ENCODE data around the gene USP32. TPM values are rescaled to one million over a fixed set of nuclear protein-coding genes. Genes with fewer than 3 reads are reported as not detected.
"Not testable (repeated sequence)": the region's sequence is repeated elsewhere in the genome, so short reads cannot be mapped to it uniquely, and the experiment has no call there.

Gene USP32
- total RNA-seq, 2 experiments from 2014 or later, result 36.7 to 44.0 TPM

DNA sequence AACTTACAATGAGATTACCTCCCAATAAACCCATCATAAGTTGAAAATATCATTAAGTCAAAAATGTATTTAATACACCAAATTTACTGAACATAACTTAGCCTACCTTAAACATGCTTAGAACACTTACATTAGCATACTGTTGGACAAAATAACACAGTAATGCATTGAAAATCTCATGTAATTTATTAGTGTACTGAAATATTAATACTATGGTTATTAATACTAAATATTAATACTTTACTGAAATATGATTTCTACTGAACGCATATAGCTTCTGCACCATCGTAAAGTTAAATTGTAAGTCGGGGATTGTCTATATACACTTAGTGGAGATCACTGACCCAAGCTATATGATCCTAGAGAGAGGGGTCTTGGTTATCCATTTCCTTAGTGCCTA, 4.3 kb downstream of the USP32 start:
- DNase-seq (no peak), ATAC-seq (no peak)
- no peaks in the 10 kb centered on the region for H3K27me3 Mint-ChIP-seq (ENCODE audit: low read depth)
- no peak overlapping the region for H3K27ac Mint-ChIP-seq
- ChIA-PET CTCF (no interaction called here), POLR2A (no interaction called here)
- H3K9me3 Mint-ChIP-seq (ENCODE audit: insufficient read depth), result no peaks in the 10 kb centered on the region
- peaks cover 39% of the 10 kb centered on the region for H3K4me1 Mint-ChIP-seq (ENCODE audit: low read depth)
- H3K36me3 Mint-ChIP-seq (ENCODE audit: low read depth), result peaks cover 10% of the 10 kb centered on the region
- H3K4me3 Mint-ChIP-seq, result no peak overlapping the region

DNA sequence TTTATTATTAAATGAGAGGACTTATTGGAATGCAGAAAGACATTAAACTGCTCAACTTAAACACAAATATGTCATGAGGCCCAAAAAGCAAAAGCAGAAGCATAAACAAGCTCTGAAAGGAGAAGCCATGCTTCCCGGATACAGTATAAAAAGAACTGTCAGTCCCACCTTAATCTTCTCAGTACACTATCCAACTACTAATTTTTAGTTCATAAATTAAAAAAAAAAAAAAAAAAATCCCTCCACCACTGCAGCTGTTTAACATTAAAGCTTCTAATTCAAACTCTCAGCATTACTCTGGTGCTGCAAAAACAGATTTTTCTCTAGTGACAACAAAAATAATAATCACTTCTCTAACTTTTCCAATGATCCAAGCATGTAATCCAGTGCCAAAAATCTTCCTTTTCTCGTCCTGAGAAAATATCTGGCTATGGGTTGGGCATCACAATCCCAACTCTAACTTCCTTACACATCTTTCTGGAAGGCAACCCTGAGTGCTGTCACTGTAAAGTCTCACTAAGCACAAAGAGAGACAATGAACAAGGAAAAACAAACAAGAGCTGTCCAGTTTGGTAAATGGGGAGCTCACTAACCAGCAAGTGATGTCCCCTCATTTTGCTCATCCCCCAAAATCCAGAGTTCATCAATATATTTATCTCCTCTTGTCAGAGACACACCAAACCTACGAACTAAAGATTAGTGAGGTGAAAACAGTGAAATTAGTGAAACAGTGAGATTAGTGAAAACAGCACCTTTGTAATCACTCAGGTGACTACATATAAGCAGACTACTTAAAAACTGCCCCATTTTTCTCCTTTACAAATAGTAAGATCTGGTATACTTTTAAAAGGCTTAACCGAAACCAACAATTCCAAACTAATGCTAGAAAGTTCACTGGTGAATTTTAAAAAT, 5.5 kb downstream of the USP32 start:
- H3K9me3 Mint-ChIP-seq (ENCODE audit: insufficient read depth), result no peaks in the 10 kb centered on the region
- no peak overlapping the region for H3K4me3 Mint-ChIP-seq
- ChIA-PET POLR2A (no interaction called here), CTCF (interaction anchor here (0.8 kb wide), 1 partner anchor 163 kb away, joined by 3 read pairs; no protein-coding TSS in a partner anchor)
- no peak for ATAC-seq
- H3K27me3 Mint-ChIP-seq (ENCODE audit: low read depth), result no peaks in the 10 kb centered on the region
- no peak overlapping the region for H3K27ac Mint-ChIP-seq
- H3K4me1 Mint-ChIP-seq (ENCODE audit: low read depth), result peaks cover 38% of the 10 kb centered on the region
- DNase-seq, result no peak
- H3K36me3 Mint-ChIP-seq (ENCODE audit: low read depth), result peaks cover 8% of the 10 kb centered on the region

DNA sequence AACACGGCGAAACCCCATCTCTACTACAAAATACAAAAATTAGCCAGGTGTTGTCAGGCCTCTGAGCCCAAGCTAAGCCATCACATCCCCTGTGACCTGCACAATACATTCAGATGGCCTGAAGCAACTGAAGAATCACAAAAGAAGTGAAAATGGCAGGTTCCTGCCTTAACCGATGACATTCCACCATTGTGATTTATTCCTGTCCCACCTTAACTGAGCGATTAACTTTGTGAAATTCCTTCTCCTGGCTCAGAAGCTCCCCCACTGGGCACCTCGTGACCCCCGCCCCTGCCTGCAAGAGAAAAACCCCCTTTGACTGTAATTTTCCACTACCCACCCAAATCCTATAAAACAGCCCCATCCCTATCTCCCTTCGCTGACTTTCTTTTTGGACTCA, 7.0 kb downstream of the USP32 start:
- H3K27ac Mint-ChIP-seq; H3K4me3 Mint-ChIP-seq; H3K9me3 Mint-ChIP-seq (ENCODE audit: insufficient read depth); POLR2A ChIA-PET; H3K27me3 Mint-ChIP-seq (ENCODE audit: low read depth); H3K36me3 Mint-ChIP-seq (ENCODE audit: low read depth); ATAC-seq; CTCF ChIA-PET; DNase-seq: not testable (repeated sequence)
- H3K4me1 Mint-ChIP-seq (ENCODE audit: low read depth), result peaks cover 26% of the 10 kb centered on the region

GRCh38 chr17:60383379-60383778, 8.6 kb downstream of the USP32 start:
- ATAC-seq, result no peak
- POLR2A ChIA-PET, result no interaction called here
- peaks cover 7% of the 10 kb centered on the region for H3K36me3 Mint-ChIP-seq (ENCODE audit: low read depth)
- no peak for DNase-seq
- no peak overlapping the region for H3K27ac Mint-ChIP-seq
- no peaks in the 10 kb centered on the region for H3K9me3 Mint-ChIP-seq (ENCODE audit: insufficient read depth)
- CTCF ChIA-PET, result interaction anchor here (1.0 kb wide), 1 partner anchor 255 kb away, joined by 4 read pairs; no protein-coding TSS in a partner anchor
- no peaks in the 10 kb centered on the region for H3K27me3 Mint-ChIP-seq (ENCODE audit: low read depth)
- H3K4me1 Mint-ChIP-seq (ENCODE audit: low read depth), result peaks cover 18% of the 10 kb centered on the region
- no peak overlapping the region for H3K4me3 Mint-ChIP-seq

DNA sequence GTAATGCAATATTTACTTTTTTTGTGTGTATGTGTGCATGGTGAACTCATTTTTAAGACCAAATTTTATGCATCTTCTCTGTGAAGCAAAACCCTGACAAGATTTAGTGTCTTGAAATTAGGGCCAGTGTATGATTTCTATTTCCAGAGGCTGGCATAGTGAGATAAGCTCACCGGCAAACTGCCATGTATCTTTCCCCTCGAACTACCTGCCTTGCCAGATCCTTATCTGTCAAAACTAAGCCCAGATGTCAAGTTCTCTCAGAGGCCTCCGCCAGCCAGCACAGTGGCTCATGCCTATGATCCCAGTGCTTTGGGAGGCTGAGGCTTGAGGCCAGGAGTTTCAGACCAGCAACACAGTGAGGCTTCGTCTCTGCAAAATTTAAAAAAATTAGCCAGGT, 10.0 kb downstream of the USP32 start:
- POLR2A ChIA-PET, result no interaction called here
- H3K4me3 Mint-ChIP-seq, result no peak overlapping the region
- no peak overlapping the region for H3K27ac Mint-ChIP-seq
- CTCF ChIA-PET, result no interaction called here
- no peak for DNase-seq
- peaks cover 18% of the 10 kb centered on the region for H3K4me1 Mint-ChIP-seq (ENCODE audit: low read depth)
- H3K36me3 Mint-ChIP-seq (ENCODE audit: low read depth), result peaks cover 7% of the 10 kb centered on the region
- no peaks in the 10 kb centered on the region for H3K27me3 Mint-ChIP-seq (ENCODE audit: low read depth)
- H3K9me3 Mint-ChIP-seq (ENCODE audit: insufficient read depth), result no peaks in the 10 kb centered on the region
- no peak for ATAC-seq

GRCh38 chr17:60379461-60379860, 12.5 kb downstream of the USP32 start:
- H3K27ac Mint-ChIP-seq; H3K9me3 Mint-ChIP-seq (ENCODE audit: insufficient read depth); H3K4me3 Mint-ChIP-seq; H3K27me3 Mint-ChIP-seq (ENCODE audit: low read depth); H3K4me1 Mint-ChIP-seq (ENCODE audit: low read depth); CTCF ChIA-PET; DNase-seq; H3K36me3 Mint-ChIP-seq (ENCODE audit: low read depth); ATAC-seq; POLR2A ChIA-PET: not testable (repeated sequence)

GRCh38 chr17:60378187-60378586, 13.7 kb downstream of the USP32 start:
- H3K9me3 Mint-ChIP-seq (ENCODE audit: insufficient read depth); ATAC-seq; H3K27me3 Mint-ChIP-seq (ENCODE audit: low read depth); CTCF ChIA-PET; H3K4me3 Mint-ChIP-seq; DNase-seq; H3K36me3 Mint-ChIP-seq (ENCODE audit: low read depth); POLR2A ChIA-PET; H3K4me1 Mint-ChIP-seq (ENCODE audit: low read depth); H3K27ac Mint-ChIP-seq: not testable (repeated sequence)

GRCh38 chr17:60372790-60373483, 19.0 kb downstream of the USP32 start:
- ATAC-seq (no peak), DNase-seq (no peak)
- ChIA-PET POLR2A (no interaction called here), CTCF (interaction anchor here (1.4 kb wide), 1 partner anchor 27 kb away, joined by 3 read pairs; no protein-coding TSS in a partner anchor)
- Mint-ChIP-seq H3K4me3 (no peak overlapping the region), H3K9me3 (ENCODE audit: insufficient read depth) (no peaks in the 10 kb centered on the region), H3K27me3 (ENCODE audit: low read depth) (no peaks in the 10 kb centered on the region), H3K4me1 (ENCODE audit: low read depth) (peaks cover 14% of the 10 kb centered on the region), H3K36me3 (ENCODE audit: low read depth) (peaks cover 3% of the 10 kb centered on the region), H3K27ac (no peak overlapping the region)

DNA sequence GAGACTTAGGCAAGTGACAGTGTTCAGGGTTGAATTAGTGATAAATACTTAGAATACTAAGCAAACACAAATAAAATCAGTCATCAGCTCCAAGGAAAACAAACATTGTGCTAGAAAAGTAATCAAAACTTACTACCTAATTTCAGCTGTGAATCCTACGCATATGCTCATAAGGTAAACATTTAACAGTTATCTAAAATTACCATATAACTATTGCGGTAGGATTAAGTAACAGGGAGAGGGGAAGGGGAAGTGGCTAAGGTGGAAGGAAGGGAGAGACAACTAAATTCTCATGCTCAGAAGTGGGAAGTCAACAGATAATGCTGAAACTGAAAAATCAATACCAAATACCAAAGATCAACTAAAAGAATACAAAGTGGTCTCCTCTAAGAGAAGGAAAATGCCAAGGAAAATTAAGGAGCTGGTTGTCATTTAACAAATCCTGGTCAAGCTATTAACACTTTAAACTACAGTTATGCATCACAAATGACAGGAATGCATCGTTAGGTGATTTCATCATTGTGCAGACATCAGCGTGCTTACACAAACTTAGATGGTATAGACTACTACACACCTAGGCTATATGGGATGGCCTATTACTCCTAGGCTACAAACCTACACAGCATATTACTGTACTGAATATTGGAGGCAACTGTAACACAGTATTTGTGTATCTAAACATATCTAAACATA, 20.0 kb downstream of the USP32 start:
- peaks cover 3% of the 10 kb centered on the region for H3K36me3 Mint-ChIP-seq (ENCODE audit: low read depth)
- H3K27ac Mint-ChIP-seq, result no peak overlapping the region
- H3K27me3 Mint-ChIP-seq (ENCODE audit: low read depth), result no peaks in the 10 kb centered on the region
- no peak for DNase-seq
- peaks cover 14% of the 10 kb centered on the region for H3K4me1 Mint-ChIP-seq (ENCODE audit: low read depth)
- ATAC-seq, result no peak
- ChIA-PET CTCF (interaction anchor here (1.2 to 1.3 kb wide), 2 partner anchors 20 to 22 kb away, joined by 3 to 4 read pairs; partner anchors contain the start of gene USP32), POLR2A (no interaction called here)
- no peaks in the 10 kb centered on the region for H3K9me3 Mint-ChIP-seq (ENCODE audit: insufficient read depth)
- no peak overlapping the region for H3K4me3 Mint-ChIP-seq

DNA sequence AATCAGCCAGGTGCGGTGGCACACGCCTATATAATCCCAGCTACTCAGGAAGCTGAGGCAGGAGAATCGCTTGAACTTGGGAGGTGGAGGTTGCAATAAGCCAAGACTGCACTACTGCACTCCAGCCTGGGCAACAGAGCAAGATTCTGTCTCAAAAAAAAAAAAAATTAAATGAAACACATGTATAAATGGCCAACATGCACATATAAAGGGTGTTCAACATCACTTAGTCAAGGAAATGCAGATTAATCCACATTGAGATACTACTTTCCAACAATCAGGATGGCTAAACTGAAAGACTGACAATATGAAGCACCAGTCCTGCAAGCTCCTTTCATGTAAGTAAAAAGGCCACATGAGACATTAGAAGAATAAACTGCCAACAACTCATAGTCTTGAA, 20.5 kb downstream of the USP32 start:
- ATAC-seq (no peak), DNase-seq (no peak)
- H3K9me3 Mint-ChIP-seq (ENCODE audit: insufficient read depth), result no peaks in the 10 kb centered on the region
- no peak overlapping the region for H3K27ac Mint-ChIP-seq
- peaks cover 14% of the 10 kb centered on the region for H3K4me1 Mint-ChIP-seq (ENCODE audit: low read depth)
- POLR2A ChIA-PET, result no interaction called here
- no peaks in the 10 kb centered on the region for H3K27me3 Mint-ChIP-seq (ENCODE audit: low read depth)
- no peaks in the 10 kb centered on the region for H3K36me3 Mint-ChIP-seq (ENCODE audit: low read depth)
- H3K4me3 Mint-ChIP-seq, result no peak overlapping the region
- CTCF ChIA-PET, result interaction anchor here (1.2 to 1.3 kb wide), 2 partner anchors 21 kb away, joined by 3 to 4 read pairs; partner anchors contain the start of gene USP32

- no peak for DNase-seq
- H3K4me3 Mint-ChIP-seq, result no peak overlapping the region
- no peaks in the 10 kb centered on the region for H3K27me3 Mint-ChIP-seq (ENCODE audit: low read depth)
- POLR2A ChIA-PET, result no interaction called here
- CTCF ChIA-PET, result no interaction called here
- H3K4me1 Mint-ChIP-seq (ENCODE audit: low read depth), result peaks cover 14% of the 10 kb centered on the region
- H3K9me3 Mint-ChIP-seq (ENCODE audit: insufficient read depth), result no peaks in the 10 kb centered on the region
- no peak for ATAC-seq
- H3K27ac Mint-ChIP-seq, result no peak overlapping the region
- H3K36me3 Mint-ChIP-seq (ENCODE audit: low read depth), result no peaks in the 10 kb centered on the region
Measured at GRCh38 chr17:60369727-60370126, 22.2 kb downstream of the USP32 start.
